ENCODE measurements around the gene UGT1A6. TPM values are rescaled to one million over a fixed set of nuclear protein-coding genes. Genes with fewer than 3 reads are reported as not detected.

Gene UGT1A6
- total RNA-seq, 1 experiment from 2014 or later, result not detected

GRCh38 chr2:233773854-233774253 lies 81.2 kb downstream of the UGT1A6 start:
- Histone ChIP-seq H3K27me3 (replicated peaks; ENCODE audit: insufficient read depth, low read depth, low read length, poor library complexity) (no peaks in the 10 kb centered on the region), H3K36me3 (ENCODE audit: insufficient read depth, low read length, poor library complexity, severe bottlenecking) (no peaks in the 10 kb centered on the region), H3K27ac (ENCODE audit: low read depth, low read length, poor library complexity, severe bottlenecking) (no peak overlapping the region), H3K4me1 (ENCODE audit: insufficient read depth, low read length, poor library complexity, severe bottlenecking) (no peaks in the 10 kb centered on the region), H3K9me3 (ENCODE audit: low read depth, low read length, poor library complexity, severe bottlenecking) (no peaks in the 10 kb centered on the region), H3K4me3 (ENCODE audit: low read depth, low read length, poor library complexity, severe bottlenecking) (no peak overlapping the region)
- CTCF ChIA-PET, result no interaction called here
- no TSS peak for BruUV-seq (replicated peaks)
- DNase-seq (ENCODE audit: low spot score), result no peak
- TF ChIP-seq EZH2 (IDR thresholded peaks at IDR 0.05; ENCODE audit: borderline replicate concordance, low read depth, low read length, poor library complexity, severe bottlenecking), result no peak
- POLR2A ChIA-PET (ENCODE audit: low non-redundant PET), result no interaction called here
- intact Hi-C loops (cut with micrococcal nuclease; ENCODE audit: unreplicated experiment), result no loop called here

GRCh38 chr2:233775414-233775813 lies 82.7 kb downstream of the UGT1A6 start:
- intact Hi-C loops (cut with micrococcal nuclease; ENCODE audit: unreplicated experiment), result no loop called here
- ChIA-PET POLR2A (ENCODE audit: low non-redundant PET) (no interaction called here), CTCF (no interaction called here)
- no peaks in the 10 kb centered on the region for H3K9me3 ChIP-seq (ENCODE audit: low read depth, low read length, poor library complexity, severe bottlenecking)
- TF ChIP-seq EZH2 (IDR thresholded peaks at IDR 0.05; ENCODE audit: borderline replicate concordance, low read depth, low read length, poor library complexity, severe bottlenecking), result no peak
- TF ChIP-seq CTCF (conservative IDR thresholded peaks at IDR 0.05; ENCODE audit: low read depth, low read length), result no peak
- no peaks in the 10 kb centered on the region for H3K27me3 ChIP-seq (replicated peaks; ENCODE audit: insufficient read depth, low read depth, low read length, poor library complexity)
- no peak overlapping the region for H3K4me3 ChIP-seq (ENCODE audit: low read depth, low read length, poor library complexity, severe bottlenecking)
- no peak for DNase-seq (ENCODE audit: low spot score)
- BruUV-seq (replicated peaks), result no TSS peak
- H3K36me3 ChIP-seq (ENCODE audit: insufficient read depth, low read length, poor library complexity, severe bottlenecking), result no peaks in the 10 kb centered on the region
- no peaks in the 10 kb centered on the region for H3K4me1 ChIP-seq (ENCODE audit: insufficient read depth, low read length, poor library complexity, severe bottlenecking)
- no peak overlapping the region for H3K27ac ChIP-seq (ENCODE audit: low read depth, low read length, poor library complexity, severe bottlenecking)

- POLR2A ChIA-PET (ENCODE audit: low non-redundant PET), result no interaction called here
- no peak within 1 kb of the TSS for H3K27ac ChIP-seq (ENCODE audit: low read depth, low read length, poor library complexity, severe bottlenecking)
- intact Hi-C loops (cut with micrococcal nuclease; ENCODE audit: unreplicated experiment), result no loop called here
- CTCF ChIA-PET, result no interaction called here
- no peak for TF ChIP-seq CTCF (conservative IDR thresholded peaks at IDR 0.05; ENCODE audit: low read depth, low read length)
- TF ChIP-seq EZH2 (IDR thresholded peaks at IDR 0.05; ENCODE audit: borderline replicate concordance, low read depth, low read length, poor library complexity, severe bottlenecking), result no peak
- H3K36me3 ChIP-seq (ENCODE audit: insufficient read depth, low read length, poor library complexity, severe bottlenecking), result no peaks in the 10 kb centered on the region
- H3K27me3 ChIP-seq (replicated peaks; ENCODE audit: insufficient read depth, low read depth, low read length, poor library complexity), result no peaks in the 10 kb centered on the region
- no peak within 1 kb of the TSS for H3K4me3 ChIP-seq (ENCODE audit: low read depth, low read length, poor library complexity, severe bottlenecking)
- DNase-seq (ENCODE audit: low spot score), result no peak
- no TSS peak for BruUV-seq (replicated peaks)
- H3K9me3 ChIP-seq (ENCODE audit: low read depth, low read length, poor library complexity, severe bottlenecking), result no peaks in the 10 kb centered on the region
- H3K4me1 ChIP-seq (ENCODE audit: insufficient read depth, low read length, poor library complexity, severe bottlenecking), result no peaks in the 10 kb centered on the region
These were observed 85.3 kb downstream of the UGT1A6 start, which contains the start of gene MROH2A for GRCh38 chr2:233778030-233778429. Gene MROH2A, plus strand, starts transcription at chr2:233778330. Its CDS starts 1,029 bp downstream, at chr2:233779359.

GRCh38 chr2:233779722-233780121 lies 87.0 kb downstream of the UGT1A6 start:
- no peaks in the 10 kb centered on the region for H3K27me3 ChIP-seq (replicated peaks; ENCODE audit: insufficient read depth, low read depth, low read length, poor library complexity)
- no TSS peak for BruUV-seq (replicated peaks)
- CTCF ChIA-PET, result no interaction called here
- no peak for TF ChIP-seq EZH2 (IDR thresholded peaks at IDR 0.05; ENCODE audit: borderline replicate concordance, low read depth, low read length, poor library complexity, severe bottlenecking)
- TF ChIP-seq CTCF (conservative IDR thresholded peaks at IDR 0.05; ENCODE audit: low read depth, low read length), result no peak
- POLR2A ChIA-PET (ENCODE audit: low non-redundant PET), result no interaction called here
- no peaks in the 10 kb centered on the region for H3K9me3 ChIP-seq (ENCODE audit: low read depth, low read length, poor library complexity, severe bottlenecking)
- H3K36me3 ChIP-seq (ENCODE audit: insufficient read depth, low read length, poor library complexity, severe bottlenecking), result no peaks in the 10 kb centered on the region
- H3K4me3 ChIP-seq (ENCODE audit: low read depth, low read length, poor library complexity, severe bottlenecking), result no peak overlapping the region
- intact Hi-C loops (cut with micrococcal nuclease; ENCODE audit: unreplicated experiment), result no loop called here
- DNase-seq (ENCODE audit: low spot score), result no peak
- no peak overlapping the region for H3K27ac ChIP-seq (ENCODE audit: low read depth, low read length, poor library complexity, severe bottlenecking)
- H3K4me1 ChIP-seq (ENCODE audit: insufficient read depth, low read length, poor library complexity, severe bottlenecking), result no peaks in the 10 kb centered on the region

All from A673 (cell line).